Glutamatergic neuron (in vitro differentiated cells): ENCODE measurements around the gene DAB2IP. TPM values are rescaled to one million over a fixed set of nuclear protein-coding genes. Genes with fewer than 3 reads are reported as not detected.

Source experiments
- DNase-seq: peaks from one replicate; pipeline ENCODE4 v3.0.0; 2022
- H3K27ac Mint-ChIP-seq: one replicate; pipeline ENCODE4 v1.8.0; 2020; ENCODE audit warnings: mild to moderate bottlenecking, mixed read lengths, inconsistent platforms; ENCODE audit not compliant: unreplicated experiment
- H3K27me3 Mint-ChIP-seq: one replicate; pipeline ENCODE4 v1.8.0; 2020; ENCODE audit warnings: mild to moderate bottlenecking, moderate library complexity, mixed read lengths, inconsistent platforms; ENCODE audit not compliant: unreplicated experiment
- H3K36me3 Mint-ChIP-seq: one replicate; pipeline ENCODE4 v1.8.0; 2020; ENCODE audit warnings: mild to moderate bottlenecking, mixed read lengths, inconsistent platforms; ENCODE audit not compliant: unreplicated experiment
- H3K4me1 Mint-ChIP-seq: one replicate; pipeline ENCODE4 v1.8.0; 2020; ENCODE audit warnings: mild to moderate bottlenecking, low read depth, mixed read lengths, inconsistent platforms; ENCODE audit not compliant: unreplicated experiment
- H3K4me3 Mint-ChIP-seq: one replicate; pipeline ENCODE4 v1.8.0; 2020; ENCODE audit warnings: mild to moderate bottlenecking, mixed read lengths, inconsistent platforms; ENCODE audit not compliant: unreplicated experiment
- H3K9me3 Mint-ChIP-seq: one replicate; pipeline ENCODE4 v1.8.0; 2020; ENCODE audit warnings: mild to moderate bottlenecking, moderate library complexity, mixed read lengths, inconsistent platforms; ENCODE audit not compliant: unreplicated experiment
- total RNA-seq: library from RNA; stranded (reverse); fragmentation: NEBNext Ultra II Directional; extraction: Animal tissue kit (Norgen Biotek cat#: 25700); gene quantifications from one replicate; pipeline ENCODE4 v1.2.1, GENCODE V29; 2021; ENCODE audit not compliant: unreplicated experiment
- TF ChIP-seq, protein P1 (sequence below): fragments of 200-600 bp; sonication (generic); IDR thresholded peaks from one replicate; pipeline ENCODE4 v1.5.0; 2021; ENCODE audit not compliant: partially characterized antibody, unreplicated experiment

DAB2IP gene
- total RNA-seq, 1 donor from 2014 or later: 32.9 TPM

DNA sequence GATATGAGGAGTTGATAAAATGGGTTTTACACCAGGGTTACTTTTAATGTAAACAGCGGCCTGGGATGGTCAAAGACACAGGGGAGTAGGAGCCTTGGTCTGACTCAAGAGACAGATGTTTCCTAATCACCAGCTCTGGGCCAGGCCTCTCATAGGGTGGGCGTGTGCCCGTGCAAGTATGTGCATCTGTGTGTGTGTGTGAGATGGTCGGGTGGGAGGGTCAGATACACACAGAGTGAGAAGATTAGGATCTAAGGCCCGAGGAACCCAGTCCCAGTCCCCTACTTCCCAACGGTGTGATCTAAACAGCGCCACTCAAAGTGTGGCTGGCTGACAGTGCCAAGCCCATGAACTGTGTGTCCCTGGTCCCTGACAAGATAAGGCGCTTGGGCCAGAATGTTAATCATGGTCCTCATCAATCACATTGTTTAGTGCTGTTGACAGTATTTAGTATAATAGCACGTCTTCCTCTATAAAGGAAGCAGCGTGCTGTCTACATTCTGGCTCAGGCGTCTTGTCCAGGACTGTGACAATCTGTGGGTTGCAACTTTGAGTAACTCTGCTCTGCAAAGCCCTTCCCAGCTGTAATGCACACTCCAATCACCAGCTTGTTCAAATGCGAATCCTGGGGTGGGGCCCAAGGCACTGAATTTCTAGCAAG, 173.7 kb downstream of the DAB2IP start:
- DNase-seq: no peak
- peaks cover 25% of the 10 kb centered on the region for H3K4me1 Mint-ChIP-seq
- peaks cover 7% of the 10 kb centered on the region for H3K9me3 Mint-ChIP-seq
- H3K36me3 Mint-ChIP-seq: no peaks in the 10 kb centered on the region
- H3K4me3 Mint-ChIP-seq: no peak overlapping the region
- peak overlapping the region; percentile 20 for H3K27ac Mint-ChIP-seq
- H3K27me3 Mint-ChIP-seq: peaks cover 5% of the 10 kb centered on the region
- TF ChIP-seq, protein P1, sequence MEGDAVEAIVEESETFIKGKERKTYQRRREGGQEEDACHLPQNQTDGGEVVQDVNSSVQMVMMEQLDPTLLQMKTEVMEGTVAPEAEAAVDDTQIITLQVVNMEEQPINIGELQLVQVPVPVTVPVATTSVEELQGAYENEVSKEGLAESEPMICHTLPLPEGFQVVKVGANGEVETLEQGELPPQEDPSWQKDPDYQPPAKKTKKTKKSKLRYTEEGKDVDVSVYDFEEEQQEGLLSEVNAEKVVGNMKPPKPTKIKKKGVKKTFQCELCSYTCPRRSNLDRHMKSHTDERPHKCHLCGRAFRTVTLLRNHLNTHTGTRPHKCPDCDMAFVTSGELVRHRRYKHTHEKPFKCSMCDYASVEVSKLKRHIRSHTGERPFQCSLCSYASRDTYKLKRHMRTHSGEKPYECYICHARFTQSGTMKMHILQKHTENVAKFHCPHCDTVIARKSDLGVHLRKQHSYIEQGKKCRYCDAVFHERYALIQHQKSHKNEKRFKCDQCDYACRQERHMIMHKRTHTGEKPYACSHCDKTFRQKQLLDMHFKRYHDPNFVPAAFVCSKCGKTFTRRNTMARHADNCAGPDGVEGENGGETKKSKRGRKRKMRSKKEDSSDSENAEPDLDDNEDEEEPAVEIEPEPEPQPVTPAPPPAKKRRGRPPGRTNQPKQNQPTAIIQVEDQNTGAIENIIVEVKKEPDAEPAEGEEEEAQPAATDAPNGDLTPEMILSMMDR: no peak

DNA sequence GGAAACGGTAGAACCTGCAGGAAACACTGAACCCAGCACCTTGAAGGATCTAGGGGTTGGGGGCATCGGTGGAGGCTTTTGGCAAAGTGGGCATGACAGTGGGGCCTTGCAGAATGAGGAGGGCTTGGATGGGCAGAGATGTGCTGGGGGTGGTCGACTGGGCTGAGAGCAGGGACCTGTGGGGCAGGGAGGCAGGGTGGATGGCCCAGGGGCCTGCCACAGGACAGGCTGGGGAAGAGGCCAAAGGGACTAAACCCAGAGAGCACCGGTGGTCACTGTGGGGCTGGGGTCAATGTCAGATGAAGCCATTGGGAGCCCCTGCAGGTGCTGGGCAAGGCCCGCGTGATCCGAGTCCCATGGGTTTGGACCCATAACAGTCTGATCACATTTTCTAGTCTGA, 175.3 kb downstream of the DAB2IP start:
- no peak for DNase-seq
- Mint-ChIP-seq H3K4me3 (no peak overlapping the region), H3K27me3 (peaks cover 5% of the 10 kb centered on the region), H3K36me3 (no peaks in the 10 kb centered on the region), H3K27ac (no peak overlapping the region), H3K4me1 (peaks cover 16% of the 10 kb centered on the region), H3K9me3 (peaks cover 8% of the 10 kb centered on the region)
- TF ChIP-seq, protein P1: no peak

DNA sequence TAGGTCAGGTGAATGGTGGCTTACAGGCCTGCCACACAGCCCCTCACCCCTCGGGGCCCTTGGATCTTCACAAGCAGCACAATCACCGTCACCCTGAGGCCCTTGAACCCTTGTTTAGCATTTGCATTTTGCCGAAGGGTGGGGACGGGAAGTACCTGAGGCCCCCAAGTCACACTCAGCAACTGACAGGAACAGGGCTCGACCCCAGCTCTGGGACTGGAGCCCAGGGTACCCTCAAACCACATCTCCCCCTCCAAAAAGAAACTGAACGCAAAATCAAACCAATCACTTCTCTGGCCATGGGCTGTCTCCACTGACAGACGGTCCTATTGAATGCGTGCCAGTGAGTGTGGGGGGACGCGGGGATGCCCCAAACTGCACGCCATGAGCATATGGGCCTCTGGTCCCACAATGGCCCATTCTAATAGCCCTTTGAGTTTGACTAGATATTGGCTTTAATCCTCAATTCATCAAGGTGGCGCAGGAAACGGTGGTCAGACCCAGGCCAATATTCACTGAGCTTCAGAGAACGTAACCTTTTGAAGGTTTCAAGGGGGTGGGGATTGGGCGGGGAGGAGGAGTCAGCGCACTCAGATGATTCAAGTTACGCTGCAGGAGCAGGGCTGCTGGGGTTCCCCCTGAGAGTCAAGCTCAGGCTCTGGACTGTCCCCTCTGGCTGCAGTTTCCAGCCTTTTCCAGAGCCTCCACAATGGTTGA, 176.0 kb downstream of the DAB2IP start:
- Mint-ChIP-seq H3K4me3 (no peak overlapping the region), H3K36me3 (no peaks in the 10 kb centered on the region)
- no peak for DNase-seq

DNA sequence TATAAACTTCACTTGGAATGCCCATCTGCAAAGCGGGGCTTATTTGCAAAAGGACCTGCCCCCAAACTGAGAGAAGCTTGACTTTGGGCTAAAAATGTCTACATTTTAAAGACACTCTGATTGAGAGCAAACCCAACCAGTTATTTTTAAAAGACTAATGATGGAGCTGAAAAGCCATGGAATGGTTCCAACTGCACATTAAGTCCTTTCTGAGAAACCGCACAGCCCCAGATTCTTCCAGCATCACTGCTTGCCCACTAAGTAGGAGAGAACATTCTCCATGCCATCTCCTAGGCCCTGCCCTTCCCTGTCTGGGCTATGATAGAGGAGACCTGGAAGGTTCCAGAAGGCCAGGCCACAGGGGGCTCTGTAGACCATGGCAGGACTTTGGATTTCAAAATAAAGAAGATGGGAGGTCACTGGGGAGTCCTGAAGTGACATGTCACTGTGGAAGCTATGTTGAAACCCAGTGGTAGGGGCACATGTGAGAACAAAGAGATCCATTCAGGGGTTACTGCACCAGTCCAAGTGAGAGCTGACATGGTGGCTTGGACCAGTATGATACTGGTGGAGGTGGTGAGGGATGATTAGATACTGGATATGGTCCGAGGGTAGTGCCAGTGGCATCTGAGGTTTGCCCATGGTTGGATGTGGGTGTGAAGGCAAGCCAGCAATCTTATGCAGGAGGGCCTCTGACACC, 179.2 kb downstream of the DAB2IP start:
- no peak overlapping the region for H3K27ac Mint-ChIP-seq
- TF ChIP-seq, protein P1: no peak
- H3K4me1 Mint-ChIP-seq: peaks cover 7% of the 10 kb centered on the region
- no peak for DNase-seq
- H3K27me3 Mint-ChIP-seq: no peaks in the 10 kb centered on the region
- H3K9me3 Mint-ChIP-seq: peaks cover 7% of the 10 kb centered on the region
- no peak overlapping the region for H3K4me3 Mint-ChIP-seq
- H3K36me3 Mint-ChIP-seq: no peaks in the 10 kb centered on the region

More for the DNA sequence above, 176.0 kb downstream of the DAB2IP start:
- Mint-ChIP-seq H3K4me1 (peaks cover 9% of the 10 kb centered on the region), H3K9me3 (peaks cover 5% of the 10 kb centered on the region), H3K27ac (no peak overlapping the region), H3K27me3 (peaks cover under 1% of the 10 kb centered on the region)
- TF ChIP-seq, protein P1: no peak
